DMS79 treated with DMSO at 0.1 percent for 48 hours (cell line): ENCODE measurements around the gene GPRC5B.

Experiments used
- DNase-seq: peaks from one replicate; lab custom pipeline; 2025; lab: John Stamatoyannopoulos, UW

The GPRC5B gene

GRCh38 chr16:19872179-19872863 is 12.3 kb downstream of the GPRC5B start:
- DNase-seq = no peak

- no peak for DNase-seq
These were observed 12.9 kb downstream of the GPRC5B start for GRCh38 chr16:19871721-19872120.

- DNase-seq = no peak
These were observed 16.2 kb downstream of the GPRC5B start for GRCh38 chr16:19868421-19868820.

GRCh38 chr16:19864566-19864965 is 20.1 kb downstream of the GPRC5B start:
- DNase-seq = no peak

GRCh38 chr16:19863990-19864389 is 20.7 kb downstream of the GPRC5B start:
- DNase-seq = no peak

- no peak for DNase-seq
These were observed 22.8 kb downstream of the GPRC5B start for GRCh38 chr16:19861811-19862327.

GRCh38 chr16:19861133-19861532 is 23.5 kb downstream of the GPRC5B start:
- no peak for DNase-seq

- peak; percentile 59 for DNase-seq
These were observed 24.2 kb downstream of the GPRC5B start for GRCh38 chr16:19860166-19861041.

GRCh38 chr16:19859603-19860002 is 25.0 kb downstream of the GPRC5B start:
- no peak for DNase-seq

GRCh38 chr16:19859166-19859565 is 25.5 kb downstream of the GPRC5B start:
- no peak for DNase-seq

- DNase-seq = no peak
These were observed 26.2 kb downstream of the GPRC5B start for GRCh38 chr16:19858340-19859018.

GRCh38 chr16:19857593-19858339 is 26.9 kb downstream of the GPRC5B start:
- peak; percentile 9 for DNase-seq

GRCh38 chr16:19856120-19856519 is 28.5 kb downstream of the GPRC5B start:
- DNase-seq = no peak

GRCh38 chr16:19854543-19854876 is 30.1 kb downstream of the GPRC5B start:
- no peak for DNase-seq

GRCh38 chr16:19853742-19854542 is 30.7 kb downstream of the GPRC5B start:
- no peak for DNase-seq

GRCh38 chr16:19853132-19853741 is 31.4 kb downstream of the GPRC5B start:
- DNase-seq = no peak

- no peak for DNase-seq
These were observed 33.2 kb downstream of the GPRC5B start for GRCh38 chr16:19851476-19851875.

- peak; percentile 22 for DNase-seq
These were observed 34.4 kb downstream of the GPRC5B start for GRCh38 chr16:19850131-19850817.

GRCh38 chr16:19848756-19849155 is 35.9 kb downstream of the GPRC5B start:
- DNase-seq = no peak

- DNase-seq = no peak
These were observed 38.2 kb downstream of the GPRC5B start for GRCh38 chr16:19846436-19846835.
